SU-DHL-6 (cell line): ENCODE measurements around the gene AKIRIN1.

ENCODE experiments used
- CTCF ChIP-seq: fragments of 200-600 bp; sonication (generic); IDR thresholded peaks from one replicate; pipeline ENCODE4 v1.5.1; 2017; ENCODE audit warnings: antibody characterized with exemption, mild to moderate bottlenecking, low read length, moderate library complexity; ENCODE audit not compliant: insufficient read depth, poor library complexity, severe bottlenecking
- EZH2phosphoT487 ChIP-seq: fragments of 200-600 bp; sonication (generic), shearing (Covaris generic); conservative IDR thresholded peaks from 2 replicates; pipeline ENCODE4 v1.6.1; 2018; ENCODE audit warnings: mild to moderate bottlenecking, antibody characterized with exemption, low read length, moderate library complexity, mixed read lengths

GRCh38 chr1:38962113-38962512 lies 29.0 kb upstream of the AKIRIN1 start:
- TF ChIP-seq CTCF (no peak), EZH2phosphoT487 (no peak)
